GM18520 (cell line): ENCODE data around the gene KRT81.

Experiments
- ATAC-seq: cut with Tn5 transposase; IDR thresholded peaks from one replicate; pipeline ENCODE4 v1.9.1; 2021; ENCODE audit not compliant: unreplicated experiment

KRT81 gene

GRCh38 chr12:52291267-52291935 is at the start of gene KRT81:
Gene KRT81 (minus strand): TSS chr12:52291534. CDS start chr12:52291465, 69 bp downstream.
- ATAC-seq: no peak

GRCh38 chr12:52338241-52338960 is 47.1 kb upstream of the KRT81 start:
- ATAC-seq: no peak

- ATAC-seq: no peak
Measured at GRCh38 chr12:52337054-52337453, 45.7 kb upstream of the KRT81 start.

GRCh38 chr12:52336641-52337040 is 45.3 kb upstream of the KRT81 start:
- ATAC-seq: no peak

- ATAC-seq: no peak
Measured at GRCh38 chr12:52335598-52336262, 44.4 kb upstream of the KRT81 start.

GRCh38 chr12:52334185-52334584 is 42.9 kb upstream of the KRT81 start:
- ATAC-seq: no peak

- ATAC-seq: no peak
Measured at GRCh38 chr12:52333321-52333720, 42.0 kb upstream of the KRT81 start.

- ATAC-seq: no peak
Measured at GRCh38 chr12:52332381-52332780, 41.0 kb upstream of the KRT81 start.

- ATAC-seq: no peak
Measured at GRCh38 chr12:52331833-52332232, 40.5 kb upstream of the KRT81 start.

GRCh38 chr12:52331039-52331438 is 39.7 kb upstream of the KRT81 start:
- ATAC-seq: no peak

GRCh38 chr12:52327830-52328500 is 36.6 kb upstream of the KRT81 start:
- no peak for ATAC-seq

GRCh38 chr12:52327052-52327829 is 35.9 kb upstream of the KRT81 start:
- peak; percentile 88 for ATAC-seq

GRCh38 chr12:52324153-52324444 is 32.8 kb upstream of the KRT81 start:
- ATAC-seq: no peak

GRCh38 chr12:52323416-52324152 is 32.2 kb upstream of the KRT81 start:
- ATAC-seq: no peak

- ATAC-seq: no peak
Measured at GRCh38 chr12:52323001-52323400, 31.7 kb upstream of the KRT81 start.

GRCh38 chr12:52322069-52322468 is 30.7 kb upstream of the KRT81 start:
- no peak for ATAC-seq

GRCh38 chr12:52321418-52321817 is 30.1 kb upstream of the KRT81 start:
- no peak for ATAC-seq

GRCh38 chr12:52320784-52321400 is 29.6 kb upstream of the KRT81 start, which contains the start of gene KRT83:
Gene KRT83 (minus strand): TSS chr12:52321398. CDS start chr12:52321335, 63 bp downstream.
- ATAC-seq: no peak

- no peak for ATAC-seq
Measured at GRCh38 chr12:52319097-52319496, 27.8 kb upstream of the KRT81 start.
